Mesenchymal stem cell (in vitro differentiated cells and primary cell): Measurements from ENCODE around the gene ADCY5.

Experiments
- DNase-seq: peaks from one replicate; pipeline ENCODE4 v3.0.0-alpha.2; 2013
- H2AFZ ChIP-seq: one replicate; pipeline ENCODE4 v1.6.1; 2013; ENCODE audit warnings: low read depth, mild to moderate bottlenecking, control low read depth, inconsistent platforms, low read length, moderate library complexity
- H2AK5ac ChIP-seq: 2 replicates; pipeline ENCODE4 v1.6.1; 2013; ENCODE audit warnings: low read length, moderate library complexity, mild to moderate bottlenecking, inconsistent platforms; ENCODE audit not compliant: severe bottlenecking
- H2BK120ac ChIP-seq: one replicate; pipeline ENCODE4 v1.6.1; 2013; ENCODE audit warnings: low read depth, mild to moderate bottlenecking, inconsistent platforms, low read length, moderate library complexity
- H2BK12ac ChIP-seq, 2 experiments: one replicate each; pipeline ENCODE4 v1.6.1; 2013; ENCODE audit warnings: inconsistent platforms in 2 of 2, low read length in 2 of 2, mild to moderate bottlenecking in 2 of 2, moderate library complexity in 2 of 2, control low read depth in 1 of 2
- H2BK15ac ChIP-seq: one replicate; pipeline ENCODE4 v1.6.1; 2013; ENCODE audit warnings: mild to moderate bottlenecking, low read depth, inconsistent platforms; ENCODE audit not compliant: poor library complexity, severe bottlenecking
- H2BK5ac ChIP-seq: 2 replicates; pipeline ENCODE4 v1.6.1; 2013; ENCODE audit warnings: low read depth, mild to moderate bottlenecking, low read length, control low read depth, inconsistent platforms; ENCODE audit not compliant: poor library complexity, severe bottlenecking
- H3K14ac ChIP-seq, 2 experiments: one replicate each; pipeline ENCODE4 v1.6.1; 2013; ENCODE audit warnings: inconsistent platforms in 2 of 2, low read length in 2 of 2, control low read depth in 1 of 2, mild to moderate bottlenecking in 1 of 2, moderate library complexity in 1 of 2
- H3K18ac ChIP-seq, 2 experiments: one replicate each; pipeline ENCODE4 v1.6.1; 2013; ENCODE audit warnings: inconsistent platforms in 2 of 2, low read length in 2 of 2, control low read depth in 1 of 2, low read depth in 1 of 2, mild to moderate bottlenecking in 1 of 2
- H3K23ac ChIP-seq, 2 experiments: one replicate each; pipeline ENCODE4 v1.6.1; 2013; ENCODE audit warnings: inconsistent platforms in 2 of 2, low read length in 2 of 2, mild to moderate bottlenecking in 2 of 2, moderate library complexity in 2 of 2, control low read depth in 1 of 2
- H3K27ac ChIP-seq: 2 replicates; pipeline ENCODE4 v1.5.1; 2013; ENCODE audit warnings: mild to moderate bottlenecking, moderate library complexity, low read length, control low read depth, inconsistent platforms; ENCODE audit not compliant: poor library complexity, severe bottlenecking
- H3K27me3 ChIP-seq, 2 experiments: 2 replicates each; pipeline versions ENCODE4 v1.6.1 to v1.7.0; 2013; ENCODE audit warnings: low read length in 2 of 2, mild to moderate bottlenecking in 2 of 2, moderate library complexity in 2 of 2, control low read depth in 1 of 2, inconsistent platforms in 1 of 2; ENCODE audit not compliant: control insufficient read depth in 1 of 2, insufficient read depth in 1 of 2
- H3K36me3 ChIP-seq, 2 experiments: 2 replicates each; pipeline versions ENCODE4 v1.6.1 to v1.7.0; 2013; ENCODE audit warnings: low read length in 2 of 2, control low read depth in 1 of 2, inconsistent platforms in 1 of 2, low read depth in 1 of 2, mild to moderate bottlenecking in 1 of 2; ENCODE audit not compliant: insufficient read depth in 2 of 2, control insufficient read depth in 1 of 2
- H3K4ac ChIP-seq, 2 experiments: one replicate each; pipeline ENCODE4 v1.6.1; 2013; ENCODE audit warnings: inconsistent platforms in 2 of 2, low read length in 2 of 2, mild to moderate bottlenecking in 2 of 2, moderate library complexity in 2 of 2, control low read depth in 1 of 2, low read depth in 1 of 2
- H3K4me1 ChIP-seq: 2 replicates; pipeline ENCODE4 v1.6.1; 2013; ENCODE audit warnings: low read depth, low read length, control low read depth; ENCODE audit not compliant: control insufficient read depth, insufficient read depth
- H3K4me2 ChIP-seq: 2 replicates; pipeline ENCODE4 v1.6.1; 2013; ENCODE audit warnings: low read length, mild to moderate bottlenecking, inconsistent platforms; ENCODE audit not compliant: poor library complexity, severe bottlenecking
- H3K4me3 ChIP-seq, 2 experiments: 2 replicates each; pipeline versions ENCODE4 v1.5.1 to v1.7.0; 2013; ENCODE audit warnings: low read length in 2 of 2, mild to moderate bottlenecking in 2 of 2, control low read depth in 1 of 2, low read depth in 1 of 2; ENCODE audit not compliant: insufficient read depth in 1 of 2
- H3K79me1 ChIP-seq: replicated peaks from 2 replicates; pipeline ENCODE4 v1.6.1; 2013; ENCODE audit warnings: mild to moderate bottlenecking, control low read depth, low read length, inconsistent platforms; ENCODE audit not compliant: poor library complexity, severe bottlenecking
- H3K9ac ChIP-seq: 2 replicates; pipeline ENCODE4 v1.7.0; 2013; ENCODE audit warnings: mild to moderate bottlenecking, low read length, moderate library complexity
- H3K9me3 ChIP-seq: 2 replicates; pipeline ENCODE4 v1.7.0; 2013; ENCODE audit warnings: mild to moderate bottlenecking, low read length; ENCODE audit not compliant: control insufficient read depth
- H4K8ac ChIP-seq: one replicate; pipeline ENCODE4 v1.6.1; 2013; ENCODE audit warnings: inconsistent platforms, mild to moderate bottlenecking, low read length, moderate library complexity
- H4K91ac ChIP-seq: one replicate; pipeline ENCODE4 v1.6.1; 2013; ENCODE audit warnings: mild to moderate bottlenecking, low read length, inconsistent platforms
- WGBS: methylation state at CpG from one replicate; pipeline ENCODE4 v1.1.7; 2013; ENCODE audit warnings: mixed read lengths; 5-methylcytosine and 5-hydroxymethylcytosine counted together

ADCY5 gene

GRCh38 chr3:123400169-123400568, 48.7 kb downstream of the ADCY5 start:
- Histone ChIP-seq H3K18ac (no peak overlapping the region), H3K36me3 (no peaks in the 10 kb centered on the region), H3K27ac (no peak overlapping the region), H3K27me3 (peaks cover 68 to 73% of the 10 kb centered on the region in 2 experiments), H4K91ac (no peak overlapping the region), H3K9me3 (no peaks in the 10 kb centered on the region), H4K8ac (no peak overlapping the region), H3K4me1 (peaks cover 5% of the 10 kb centered on the region), H3K9ac (no peak overlapping the region), H2BK120ac (no peak overlapping the region), H3K4ac (no peak overlapping the region), H3K4me3 (no peak overlapping the region), H3K79me1 (no peaks in the 10 kb centered on the region), H2AFZ (no peak overlapping the region), H2BK15ac (no peak overlapping the region), H2BK12ac (no peak overlapping the region), H2BK5ac (no peak overlapping the region), H2AK5ac (no peak overlapping the region), H3K23ac (no peak overlapping the region), H3K4me2 (no peak overlapping the region), H3K14ac (no peak overlapping the region)
- WGBS, result 95% methylated on average over 3 of the region's 3 CpGs
- no peak for DNase-seq

GRCh38 chr3:123399653-123400052, 49.2 kb downstream of the ADCY5 start:
- Histone ChIP-seq H3K36me3 (no peaks in the 10 kb centered on the region), H2BK5ac (no peak overlapping the region), H3K79me1 (no peaks in the 10 kb centered on the region), H3K18ac (no peak overlapping the region), H2BK15ac (no peak overlapping the region), H3K4ac (no peak overlapping the region), H3K14ac (no peak overlapping the region), H3K4me3 (no peak overlapping the region), H2BK120ac (no peak overlapping the region), H3K4me1 (peaks cover 3% of the 10 kb centered on the region), H4K91ac (no peak overlapping the region), H3K27me3 (peaks cover 68% of the 10 kb centered on the region in 2 experiments), H3K27ac (no peak overlapping the region), H4K8ac (no peak overlapping the region), H3K9me3 (no peaks in the 10 kb centered on the region), H2BK12ac (no peak overlapping the region), H2AK5ac (no peak overlapping the region), H2AFZ (no peak overlapping the region), H3K23ac (no peak overlapping the region), H3K9ac (no peak overlapping the region), H3K4me2 (no peak overlapping the region)
- 75% methylated on average over 5 of the region's 6 CpGs for WGBS
- no peak for DNase-seq

- Histone ChIP-seq H3K4me3 (no peak overlapping the region), H4K8ac (no peak overlapping the region), H2AK5ac (no peak overlapping the region), H2BK12ac (no peak overlapping the region), H3K18ac (no peak overlapping the region), H2BK120ac (no peak overlapping the region), H3K9ac (no peak overlapping the region), H3K14ac (no peak overlapping the region), H3K4me2 (no peak overlapping the region), H3K9me3 (no peaks in the 10 kb centered on the region), H3K79me1 (no peaks in the 10 kb centered on the region), H3K4ac (no peak overlapping the region), H2BK5ac (no peak overlapping the region), H2AFZ (no peak overlapping the region), H4K91ac (no peak overlapping the region), H3K27me3 (peaks cover 53 to 54% of the 10 kb centered on the region in 2 experiments), H3K23ac (no peak overlapping the region), H3K4me1 (no peaks in the 10 kb centered on the region), H3K36me3 (no peaks in the 10 kb centered on the region), H3K27ac (no peak overlapping the region), H2BK15ac (no peak overlapping the region)
- no peak for DNase-seq
- WGBS, result 74% methylated on average over 13 of the region's 13 CpGs
These were observed 50.7 kb downstream of the ADCY5 start for GRCh38 chr3:123397921-123398785.

GRCh38 chr3:123397050-123397590, 51.8 kb downstream of the ADCY5 start:
- Histone ChIP-seq H3K27ac (no peak overlapping the region), H3K27me3 (peaks cover 55% of the 10 kb centered on the region in 2 experiments), H3K4me2 (no peak overlapping the region), H3K18ac (no peak overlapping the region), H3K36me3 (no peaks in the 10 kb centered on the region), H2BK15ac (no peak overlapping the region), H4K8ac (no peak overlapping the region), H3K9ac (no peak overlapping the region), H3K23ac (no peak overlapping the region), H3K4ac (no peak overlapping the region), H2AK5ac (no peak overlapping the region), H3K79me1 (no peaks in the 10 kb centered on the region), H4K91ac (no peak overlapping the region), H3K4me3 (no peak overlapping the region), H2BK120ac (no peak overlapping the region), H2AFZ (no peak overlapping the region), H2BK12ac (no peak overlapping the region), H3K14ac (no peak overlapping the region), H3K4me1 (no peaks in the 10 kb centered on the region), H2BK5ac (no peak overlapping the region), H3K9me3 (no peaks in the 10 kb centered on the region)
- WGBS, result 94% methylated on average over 5 of the region's 5 CpGs
- DNase-seq, result no peak
